H1 (cell line): ENCODE measurements around the gene ZDHHC8. TPM values are rescaled to one million over a fixed set of nuclear protein-coding genes. Genes with fewer than 3 reads are reported as not detected.

Experiments used
- CTCF ChIA-PET: fragments of 300-600 bp; sonication (Branson Sonifier 250); formaldehyde crosslinking; loops from one replicate; lab custom pipeline; 2021; ENCODE audit not compliant: partially characterized antibody; lab: Charles Lee
- POLR2A ChIA-PET: fragments of 300-600 bp; sonication (Branson Sonifier 250); formaldehyde crosslinking; loops from one replicate; lab custom pipeline; 2021; ENCODE audit warnings: inconsistent platforms; ENCODE audit not compliant: partially characterized antibody; lab: Charles Lee
- DNase-seq, 2 experiments: peaks; one replicate each; pipeline versions ENCODE4 v3.0.0 to v3.0.0-alpha.2; 2010 to 2022; ENCODE audit warnings: low spot score in 2 of 2, low read depth in 1 of 2, mixed read lengths in 1 of 2
- FAIRE-seq: peaks from 2 replicates; lab custom pipeline; 2011; peaks lifted over from hg19 to GRCh38; lab: Jason Lieb, UNC
- H2AFZ ChIP-seq: 2 replicates; pipeline ENCODE4 v1.8.1; 2012; ENCODE audit warnings: low read length, inconsistent platforms
- H2AK5ac ChIP-seq: 2 replicates; pipeline ENCODE4 v1.6.1; 2013; ENCODE audit warnings: low read depth, low read length
- H2BK120ac ChIP-seq: replicated peaks from 2 replicates; pipeline ENCODE3; 2013; ENCODE audit warnings: low read depth, low read length, inconsistent platforms
- H2BK12ac ChIP-seq: 2 replicates; pipeline ENCODE4 v1.6.1; 2013; ENCODE audit warnings: low read depth, low read length
- H2BK15ac ChIP-seq: 2 replicates; pipeline ENCODE4 v1.6.1; 2013; ENCODE audit warnings: low read length
- H2BK20ac ChIP-seq: 2 replicates; pipeline ENCODE4 v1.6.1; 2013; ENCODE audit warnings: low read length
- H2BK5ac ChIP-seq: 2 replicates; pipeline ENCODE4 v1.6.1; 2013; ENCODE audit warnings: low read depth, low read length
- H3K14ac ChIP-seq: 2 replicates; pipeline ENCODE4 v1.6.1; 2013; ENCODE audit warnings: inconsistent platforms; ENCODE audit not compliant: insufficient read length
- H3K18ac ChIP-seq: 2 replicates; pipeline ENCODE4 v1.6.1; 2013; ENCODE audit warnings: low read length; ENCODE audit errors: extremely low read depth
- H3K23ac ChIP-seq: 2 replicates; pipeline ENCODE4 v1.6.1; 2013; ENCODE audit warnings: inconsistent platforms; ENCODE audit not compliant: insufficient read length
- H3K23me2 ChIP-seq: 2 replicates; pipeline ENCODE4 v1.6.1; 2013; ENCODE audit warnings: low read depth, low read length
- H3K27ac ChIP-seq: 2 replicates; pipeline ENCODE4 v1.6.1; 2011; ENCODE audit warnings: low read depth, low read length, inconsistent platforms
- H3K27me3 ChIP-seq, 4 experiments: replicated peaks in 1 of 4; 1 replicate in 1 of 4; 2 replicates in 3 of 4; pipeline versions ENCODE4 v1.6.1 to v1.8.1; 2011 to 2013; ENCODE audit warnings: low read length in 3 of 4, mild to moderate bottlenecking in 3 of 4, inconsistent platforms in 2 of 4, mixed read lengths in 2 of 4, moderate library complexity in 1 of 4; ENCODE audit not compliant: control insufficient read depth in 3 of 4, insufficient read depth in 3 of 4; ENCODE audit errors: extremely low read depth in 1 of 4
- H3K36me3 ChIP-seq, 4 experiments: 2 replicates each; pipeline versions ENCODE4 v1.6.1 to v1.8.1; 2011 to 2013; ENCODE audit warnings: mild to moderate bottlenecking in 4 of 4, low read length in 3 of 4, moderate library complexity in 2 of 4, control low read depth in 1 of 4, inconsistent platforms in 1 of 4; ENCODE audit not compliant: insufficient read depth in 4 of 4, control insufficient read depth in 2 of 4
- H3K4ac ChIP-seq: replicated peaks from 2 replicates; pipeline ENCODE3; 2013; ENCODE audit warnings: low read length, low read depth, mixed read lengths, inconsistent platforms; ENCODE audit not compliant: insufficient read length
- H3K4me1 ChIP-seq, 4 experiments: replicated peaks in 1 of 4; 1 replicate in 1 of 4; 2 replicates in 3 of 4; pipeline versions ENCODE4 v1.6.1 to v1.8.1; 2011 to 2013; ENCODE audit warnings: low read length in 3 of 4, inconsistent platforms in 2 of 4, mixed read lengths in 1 of 4; ENCODE audit not compliant: insufficient read depth in 4 of 4, control insufficient read depth in 3 of 4
- H3K4me2 ChIP-seq, 2 experiments: 2 replicates each; pipeline versions ENCODE4 v1.6.1 to v1.8.1; 2011 to 2013; ENCODE audit warnings: low read depth in 2 of 2, low read length in 2 of 2, control low read depth in 1 of 2, inconsistent platforms in 1 of 2, mild to moderate bottlenecking in 1 of 2; ENCODE audit not compliant: insufficient read depth in 1 of 2
- H3K4me3 ChIP-seq, 4 experiments: fragments of 200-600, 300-600 bp in 1 of 4; sonication (generic), shearing (Covaris generic), sonication (Bioruptor Twin) in 1 of 4; 2 replicates each; pipeline versions ENCODE4 v1.5.1 to v1.8.1; 2011 to 2016; ENCODE audit warnings: low read length in 4 of 4, low read depth in 3 of 4, control low read depth in 2 of 4, inconsistent platforms in 2 of 4, mild to moderate bottlenecking in 2 of 4, mixed read lengths in 1 of 4, moderate library complexity in 1 of 4; ENCODE audit not compliant: insufficient read depth in 2 of 4; ENCODE audit errors: extremely low read depth in 1 of 4
- H3K56ac ChIP-seq: replicated peaks from 2 replicates; pipeline ENCODE3; 2013; ENCODE audit warnings: low read depth, mild to moderate bottlenecking, mixed read lengths, low read length, inconsistent platforms; ENCODE audit not compliant: insufficient read length
- H3K79me1 ChIP-seq: 2 replicates; pipeline ENCODE4 v1.6.1; 2013; ENCODE audit warnings: low read depth, low read length, control low read depth
- H3K79me2 ChIP-seq, 2 experiments: 2 replicates each; pipeline versions ENCODE4 v1.6.1 to v1.8.1; 2012 to 2013; ENCODE audit warnings: low read length in 2 of 2, mild to moderate bottlenecking in 2 of 2, inconsistent platforms in 1 of 2; ENCODE audit not compliant: insufficient read depth in 2 of 2, control insufficient read depth in 1 of 2
- H3K9ac ChIP-seq, 4 experiments: replicated peaks in 1 of 4; 1 replicate in 1 of 4; 2 replicates in 3 of 4; pipeline versions ENCODE4 v1.6.1 to v1.8.1; 2011 to 2013; ENCODE audit warnings: low read depth in 3 of 4, low read length in 3 of 4, control low read depth in 2 of 4, mild to moderate bottlenecking in 2 of 4, moderate library complexity in 2 of 4, inconsistent platforms in 1 of 4; ENCODE audit errors: extremely low read depth in 1 of 4
- H3K9me3 ChIP-seq, 2 experiments: 2 replicates each; pipeline versions ENCODE4 v1.6.1 to v1.8.1; 2012 to 2013; ENCODE audit warnings: mild to moderate bottlenecking in 2 of 2, moderate library complexity in 2 of 2, control low read depth in 1 of 2, inconsistent platforms in 1 of 2, low read depth in 1 of 2, low read length in 1 of 2, mixed read lengths in 1 of 2; ENCODE audit not compliant: insufficient read depth in 2 of 2
- H4K20me1 ChIP-seq, 2 experiments: replicated peaks in 1 of 2; 2 replicates each; pipeline versions ENCODE3 to v1.8.1; 2011 to 2013; ENCODE audit warnings: inconsistent platforms in 2 of 2, low read length in 2 of 2, mild to moderate bottlenecking in 1 of 2; ENCODE audit not compliant: insufficient read depth in 2 of 2, control insufficient read depth in 1 of 2
- H4K5ac ChIP-seq: 2 replicates; pipeline ENCODE4 v1.6.1; 2013; ENCODE audit warnings: low read length, low read depth, mixed read lengths, inconsistent platforms; ENCODE audit not compliant: insufficient read length
- H4K8ac ChIP-seq: 2 replicates; pipeline ENCODE4 v1.8.0; 2013; ENCODE audit warnings: mild to moderate bottlenecking, moderate library complexity, low read length, inconsistent platforms; ENCODE audit not compliant: insufficient read depth; ENCODE audit errors: extremely low read depth
- H4K91ac ChIP-seq: replicated peaks from 2 replicates; pipeline ENCODE3; 2013; ENCODE audit warnings: low read length, mixed read lengths, inconsistent platforms; ENCODE audit not compliant: insufficient read length
- CHD2 ChIP-seq: IDR thresholded peaks from 2 replicates; pipeline ENCODE4 v1.6.1; 2012; ENCODE audit warnings: low read length, improper control_type of control experiment
- KDM5A ChIP-seq: fragments of 200-600 bp; IDR thresholded peaks from 2 replicates; pipeline ENCODE4 v1.7.1; 2012; ENCODE audit warnings: mild to moderate bottlenecking, low read length, inconsistent platforms, mixed read lengths
- RAD21 ChIP-seq, 2 experiments: IDR thresholded peaks in 1 of 2; conservative IDR thresholded peaks in 1 of 2; 2 replicates each; pipeline ENCODE4 v1.6.1; 2011; ENCODE audit warnings: low read depth in 2 of 2, low read length in 2 of 2, improper control_type of control experiment in 1 of 2, inconsistent platforms in 1 of 2, mild to moderate bottlenecking in 1 of 2, moderate library complexity in 1 of 2
- RXRA ChIP-seq: IDR thresholded peaks from 2 replicates; pipeline ENCODE4 v1.6.1; 2011; ENCODE audit warnings: low read depth, mild to moderate bottlenecking, low read length, moderate library complexity; ENCODE audit not compliant: insufficient read depth
- SRF ChIP-seq: IDR thresholded peaks from 2 replicates; pipeline ENCODE4 v1.6.1; 2011; ENCODE audit warnings: mild to moderate bottlenecking, low read depth, low read length, moderate library complexity
- WGBS, 2 experiments: shearing (Covaris generic) in 1 of 2; methylation state at CpG; one replicate each; pipeline versions ENCODE4 v1.1.6 to v1.1.7; 2013 to 2015; ENCODE audit warnings: low lambda C conversion rate in 2 of 2, mixed read lengths in 2 of 2, inconsistent platforms in 1 of 2, low coverage in 1 of 2, missing lambda C conversion rate in 1 of 2; ENCODE audit not compliant: insufficient replicate concordance in 2 of 2, insufficient coverage in 1 of 2, insufficient read length in 1 of 2; ENCODE audit errors: extremely low coverage in 1 of 2, missing lambda C conversion rate in 1 of 2; 5-methylcytosine and 5-hydroxymethylcytosine counted together
- polyA plus RNA-seq, 7 experiments: library from polyadenylated mRNA; depleted of rRNA in 3 of 7; stranded (reverse) in 5 of 7; unstranded in 2 of 7; fragments of >200 nt in 5 of 7; fragments of 200-250 nt in 2 of 7; gene quantifications; 1 replicate in 5 of 7; 2 replicates in 1 of 7; 4 replicates in 1 of 7; pipeline versions ENCODE4 v1.2.1 to v1.2.3, GENCODE V29; 2011 to 2013; ENCODE audit warnings: missing spikeins in 2 of 7, mixed read lengths in 2 of 7
- total RNA-seq: library from RNA; stranded (reverse); fragmentation: NEBNext Ultra II Directional; extraction: Animal tissue kit (Norgen Biotek cat#: 25700); gene quantifications from 2 replicates; pipeline ENCODE4 v1.2.1, GENCODE V29; 2021

The ZDHHC8 gene
- total and polyA plus RNA-seq, 2 of the 8 experiments (the other 6 are each of a cell fraction or from before 2014, with no cell fraction given) = 18.6 to 65.6 TPM

GRCh38 chr22:20137671-20138416 is 6.2 kb downstream of the ZDHHC8 start:
- no peak overlapping the region for H2AFZ ChIP-seq
- no peak overlapping the region for H3K27ac ChIP-seq
- no peak overlapping the region; the same call in 1 of the 2 replicates for H2BK5ac ChIP-seq
- H3K79me1 ChIP-seq = peaks cover 21% of the 10 kb centered on the region
- TF ChIP-seq SRF (no peak), KDM5A (no peak), RXRA (no peak), RAD21 (IDR thresholded peaks at IDR 0.05 in 1 of 2, conservative IDR thresholded peaks at IDR 0.05 in 1 of 2; ENCODE audit: low read depth in 2 of 2, low read length in 2 of 2) (no peak), CHD2 (no peak)
- H3K36me3 ChIP-seq = 0 out of 8 replicates have a peak, but pooled peaks cover 0 to 4% (median 0%) of the 10 kb centered on the region in 4 experiments
- H3K4ac ChIP-seq = no peak overlapping the region
- no peak overlapping the region; the same call in 1 of the 2 replicates for H4K8ac ChIP-seq
- H3K56ac ChIP-seq = no peak overlapping the region
- ChIA-PET CTCF (interaction anchor here (1.0 to 2.5 kb wide), 4 partner anchors 16 to 883 kb away, joined by 3 to 13 read pairs (median 8); no protein-coding TSS in a partner anchor), POLR2A (interaction anchor here (0.6 to 10.1 kb wide), 5 partner anchors 11 to 1200 kb away, joined by 3 to 104 read pairs (median 4); partner anchors contain the start of gene TRMT2A)
- FAIRE-seq (no peak), DNase-seq (no peak)
- H3K23ac ChIP-seq = no peak overlapping the region
- H3K4me2 ChIP-seq = no peak overlapping the region
- no peak overlapping the region for H2BK20ac ChIP-seq
- H3K4me3 ChIP-seq = no peak overlapping the region
- no peak overlapping the region for H2BK12ac ChIP-seq
- H3K27me3 ChIP-seq = no peaks in the 10 kb centered on the region
- H3K18ac ChIP-seq = no peak overlapping the region
- no peak overlapping the region for H2BK15ac ChIP-seq
- no peak overlapping the region for H2BK120ac ChIP-seq
- H3K4me1 ChIP-seq = 0 out of 7 replicates have a peak, but pooled peaks cover 0 to under 1% (median 0%) of the 10 kb centered on the region in 4 experiments
- no peaks in the 10 kb centered on the region for H3K23me2 ChIP-seq
- no peak overlapping the region for H3K14ac ChIP-seq
- H4K5ac ChIP-seq = no peak overlapping the region
- no peaks in the 10 kb centered on the region for H3K9me3 ChIP-seq
- no peak overlapping the region for H2AK5ac ChIP-seq
- no peak overlapping the region for H3K9ac ChIP-seq
- WGBS, 2 experiments = 92% methylated on average over 26 of the region's 26 CpGs; no CpG with 5 or more reads in 1 of the 2 experiments
- peaks cover 15 to 35% of the 10 kb centered on the region in 2 experiments for H4K20me1 ChIP-seq
- peaks cover 0 to 19% of the 10 kb centered on the region in 2 experiments; a peak in 3 of 4 replicates for H3K79me2 ChIP-seq
- no peak overlapping the region for H4K91ac ChIP-seq
